T47D (cell line): ENCODE data around the gene MPIG6B.

ENCODE experiments used
- DNase-seq, 2 experiments: peaks; one replicate each; pipeline versions ENCODE4 v3.0.0 to v3.0.0-alpha.2; 2011 to 2012; ENCODE audit warnings: low read depth in 1 of 2, low spot score in 1 of 2
- JUND ChIP-seq: IDR thresholded peaks from 2 replicates; pipeline ENCODE4 v1.6.1; 2012; ENCODE audit warnings: low read depth
- in situ Hi-C: cut with HindIII; loops from 2 replicates; pipeline ENCODE4 v1.10.0; 2016; ENCODE audit warnings: low sequenced_read_pairs, low pct_unique_long_range_greater_than_20kb

Gene MPIG6B

DNA sequence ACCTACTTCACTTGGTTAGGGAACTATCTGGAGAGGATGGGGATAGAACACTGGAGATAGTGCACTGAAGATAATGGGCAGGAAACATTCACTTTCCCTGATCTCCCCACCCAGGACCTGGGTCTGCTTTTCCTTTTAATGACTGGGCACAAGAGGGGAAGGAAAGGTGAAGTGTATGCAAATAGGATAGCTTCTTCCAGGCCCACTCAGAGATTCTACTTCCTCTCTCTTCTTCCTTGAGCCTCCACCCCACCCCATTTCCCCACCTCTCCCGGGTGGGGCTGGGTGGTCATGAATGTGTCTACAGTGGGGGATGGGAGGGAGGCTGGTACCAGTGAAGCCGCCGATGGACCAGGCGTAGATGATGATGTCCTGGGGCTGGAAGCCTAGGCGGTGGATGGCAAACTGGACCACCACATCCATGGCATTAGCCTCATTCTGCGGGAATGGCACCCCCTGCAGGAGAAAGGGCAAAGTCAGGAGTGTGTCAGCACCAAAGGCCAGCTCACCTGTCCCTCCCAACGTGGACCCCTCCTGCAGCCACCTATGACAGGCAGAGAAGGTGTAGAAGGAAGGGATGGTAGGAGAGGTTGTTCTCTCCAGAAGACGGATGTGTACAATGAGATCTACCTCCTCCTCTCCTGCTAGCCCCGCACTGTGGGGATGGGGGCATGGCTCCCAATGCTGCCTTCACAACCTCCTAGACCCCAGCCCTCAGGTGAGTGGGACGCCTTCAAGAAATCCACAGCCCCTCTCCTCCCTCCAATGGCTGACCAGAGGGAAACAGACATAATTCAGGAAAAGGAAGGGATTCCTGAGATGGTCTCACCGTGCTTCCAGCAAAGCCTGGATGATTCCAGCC lies 33.7 kb upstream of the MPIG6B start:
- DNase-seq = no peak
- no peak for TF ChIP-seq JUND
- in situ Hi-C loops = no loop called here

DNA sequence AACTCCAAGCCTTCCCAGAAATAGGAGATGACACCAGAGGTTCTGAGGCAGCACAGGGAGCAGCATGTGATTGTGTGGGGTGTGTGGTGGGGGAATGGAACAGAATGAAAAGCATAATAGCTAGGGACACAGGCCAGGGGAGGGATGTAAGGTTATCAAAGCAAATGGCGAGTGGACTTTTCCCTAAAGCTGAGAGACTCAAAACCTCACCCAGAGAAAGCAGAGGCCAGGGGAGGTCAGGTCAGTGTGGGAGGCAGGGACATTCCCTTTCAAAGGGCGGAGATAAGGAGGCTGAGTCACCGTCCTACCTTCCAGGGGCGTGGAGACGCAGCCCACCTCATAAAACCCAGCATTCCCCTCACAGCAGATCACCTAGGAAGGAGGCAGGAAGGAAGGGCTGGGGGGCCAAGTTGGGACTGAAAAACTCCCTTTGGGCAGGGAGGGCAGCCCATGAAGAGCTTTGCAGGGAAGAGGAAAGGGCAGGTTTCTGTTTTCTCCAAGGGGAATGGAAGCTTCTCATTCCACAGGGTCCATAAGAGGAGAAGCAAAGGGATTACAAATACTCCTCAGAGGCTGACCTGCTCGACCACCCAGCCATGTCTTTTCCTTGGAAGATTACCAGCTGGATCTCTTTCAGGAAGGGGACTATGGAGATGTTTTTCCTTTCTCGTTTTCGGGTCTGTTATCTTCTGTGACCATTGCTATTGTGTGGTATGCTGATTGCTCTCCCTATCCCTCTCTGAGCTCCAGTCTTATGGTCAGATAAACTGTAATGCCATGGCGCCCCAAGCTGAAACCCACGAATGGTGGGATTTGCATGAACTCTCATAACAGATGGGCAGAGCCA lies 32.7 kb upstream of the MPIG6B start:
- no peak for TF ChIP-seq JUND
- no peak for DNase-seq
- in situ Hi-C loops = no loop called here

DNA sequence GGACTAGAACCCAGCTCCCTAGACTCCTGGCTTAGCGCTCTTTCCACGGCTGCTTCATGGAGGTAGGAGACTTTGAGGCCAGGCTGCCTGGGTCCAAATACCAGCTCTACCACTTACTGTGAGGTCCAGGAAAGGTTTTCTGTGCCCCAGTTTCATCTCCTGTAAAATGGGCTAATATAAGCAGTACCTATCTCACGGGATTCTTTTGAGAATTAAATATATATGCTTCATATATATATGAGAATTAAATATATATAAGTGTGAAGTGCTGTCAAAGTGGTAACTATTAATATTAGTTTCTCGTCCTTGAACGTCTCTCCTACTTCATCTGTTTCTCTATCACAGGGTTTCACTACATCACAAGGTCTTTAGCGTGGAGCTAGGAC lies 32.1 kb upstream of the MPIG6B start:
- in situ Hi-C loops = no loop called here
- no peak for TF ChIP-seq JUND

DNA sequence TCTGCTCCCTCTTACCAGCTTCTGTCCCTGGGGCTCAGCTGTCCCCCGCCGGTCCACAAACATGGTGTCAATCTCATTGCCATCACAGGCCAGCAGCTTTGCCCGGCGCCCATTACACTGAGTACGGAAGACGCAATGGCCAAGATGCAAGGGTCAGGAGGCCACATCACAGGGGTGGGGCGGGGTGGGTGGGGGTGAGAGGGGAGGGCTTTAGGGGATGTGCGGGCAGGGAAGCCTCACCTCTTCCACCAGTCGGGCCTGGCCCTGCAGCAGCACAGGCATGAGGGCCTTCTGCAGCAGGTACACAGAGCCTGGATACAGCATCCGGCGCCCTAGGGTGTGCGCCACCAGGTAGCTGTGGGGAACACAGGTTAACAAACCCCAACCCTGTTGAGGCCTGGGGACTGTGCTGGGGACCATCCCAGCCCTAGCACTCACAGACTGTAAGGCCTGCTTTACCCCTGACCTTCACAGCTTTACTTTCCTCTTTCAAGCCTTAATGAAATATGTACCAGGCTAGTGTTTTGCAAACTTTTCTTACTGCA lies 31.5 kb upstream of the MPIG6B start:
- no peak for DNase-seq
- in situ Hi-C loops = no loop called here
- TF ChIP-seq JUND = no peak

More for the DNA sequence above, 32.1 kb upstream of the MPIG6B start:
- no peak for DNase-seq

DNA sequence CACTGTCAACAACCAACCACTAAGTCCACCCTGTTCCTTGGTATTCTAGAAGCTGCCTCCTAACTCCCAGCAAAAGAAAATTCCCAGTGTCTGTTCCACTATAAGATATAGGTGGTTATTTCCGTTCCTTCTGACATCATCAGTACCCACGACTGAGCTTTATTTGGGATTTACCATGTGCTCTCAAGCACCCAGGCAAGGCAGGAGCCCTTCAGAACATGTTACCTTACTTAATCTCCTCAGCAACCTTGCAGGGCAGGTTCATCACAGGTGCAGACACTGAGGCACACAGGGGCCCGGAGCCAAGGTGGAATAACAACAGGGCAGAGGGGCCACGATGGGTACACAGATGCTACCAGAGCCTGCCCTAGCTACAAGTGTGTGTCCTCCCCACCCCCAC lies 30.8 kb upstream of the MPIG6B start:
- in situ Hi-C loops = no loop called here
- no peak for TF ChIP-seq JUND
- no peak for DNase-seq

DNA sequence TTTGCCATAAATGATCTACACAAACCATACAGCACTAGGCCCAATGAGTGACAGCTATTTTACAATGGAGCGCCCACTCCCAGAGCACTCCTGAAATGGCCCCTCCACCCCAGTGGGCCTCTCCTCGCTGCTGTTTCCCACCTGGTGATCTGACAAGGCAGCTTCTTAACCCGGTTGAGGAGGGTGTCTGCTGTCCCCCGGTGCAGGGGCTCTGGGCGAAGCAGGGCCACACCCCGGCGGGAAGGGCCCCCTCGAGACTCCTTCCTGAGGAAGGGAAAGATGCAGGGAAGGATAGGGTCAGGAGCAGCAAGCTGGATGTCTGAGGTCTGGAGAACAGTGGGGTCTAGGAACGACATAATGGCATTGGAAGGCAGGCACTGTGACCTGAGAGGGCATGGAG lies 30.3 kb upstream of the MPIG6B start:
- in situ Hi-C loops = no loop called here
- DNase-seq = no peak
- no peak for TF ChIP-seq JUND

DNA sequence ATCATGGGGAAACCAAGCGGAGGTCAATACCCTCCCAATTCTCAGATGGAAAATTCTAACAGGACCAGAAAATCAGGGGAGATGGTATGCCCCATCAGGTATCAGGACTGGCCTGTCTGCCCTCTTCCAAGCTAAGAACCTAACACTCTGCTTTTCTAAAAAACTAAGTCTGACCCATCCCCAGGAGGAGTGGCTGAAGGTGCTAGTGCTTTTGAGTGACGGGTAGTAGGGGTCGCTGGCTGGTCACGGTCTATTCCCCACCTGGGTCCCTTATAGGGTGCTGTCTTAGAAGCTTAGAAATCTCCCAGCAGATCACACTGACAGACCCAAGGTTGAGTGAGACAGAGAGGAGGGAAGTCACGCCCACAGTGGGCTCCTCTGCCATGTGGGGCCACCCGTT lies 29.6 kb upstream of the MPIG6B start:
- DNase-seq = no peak
- in situ Hi-C loops = no loop called here
- no peak for TF ChIP-seq JUND

DNA sequence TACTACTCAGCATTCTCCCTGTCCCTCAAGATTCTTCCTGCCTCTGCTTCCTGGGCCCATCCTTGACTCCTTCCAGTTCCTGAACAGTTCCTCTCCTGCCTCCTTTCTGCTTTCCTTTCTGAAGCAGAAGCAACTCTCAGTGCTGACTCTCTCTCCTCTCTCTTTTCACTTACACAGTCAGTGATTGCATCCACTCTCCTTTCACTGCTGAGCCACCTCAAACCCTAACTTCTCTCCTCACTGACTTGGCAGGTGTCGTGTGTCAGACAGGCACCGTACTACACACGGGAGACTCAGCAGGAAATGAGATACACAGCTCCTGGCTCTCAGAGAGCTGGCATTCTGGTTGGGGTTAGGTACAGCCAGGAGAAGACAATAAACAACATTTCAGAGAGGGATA lies 25.6 kb upstream of the MPIG6B start:
- in situ Hi-C loops = no loop called here
- no peak for DNase-seq
- TF ChIP-seq JUND = no peak

DNA sequence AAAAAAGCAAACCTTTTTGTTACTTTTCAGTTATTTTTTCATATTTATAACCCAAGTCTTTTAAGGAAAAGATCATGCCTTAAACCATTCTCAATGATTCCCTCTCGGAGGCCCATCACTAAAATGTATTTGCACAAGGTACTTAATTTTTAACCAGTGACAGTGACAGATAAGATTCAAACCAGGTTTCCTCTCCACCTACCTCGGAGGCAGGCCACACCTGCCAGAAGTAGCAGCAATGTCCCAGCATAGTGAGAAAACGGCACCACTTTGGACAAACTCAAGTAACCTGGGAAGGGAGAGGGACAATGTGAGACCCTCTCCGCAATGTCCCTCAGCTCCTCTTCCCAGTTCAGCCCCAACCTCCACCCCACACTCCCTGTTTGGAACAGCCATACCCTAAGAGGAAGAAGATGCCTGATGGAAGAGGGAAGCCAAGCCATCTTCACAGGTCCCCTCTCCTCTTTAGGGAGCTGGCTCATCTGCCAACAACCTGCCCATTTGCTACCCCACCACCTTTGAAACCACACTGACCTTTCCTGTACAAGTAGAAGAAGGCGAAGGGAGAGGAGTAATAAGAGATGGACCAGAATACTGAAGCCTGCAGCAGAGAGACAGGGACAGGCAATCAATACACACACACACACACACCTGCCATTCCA lies 22.3 kb upstream of the MPIG6B start:
- TF ChIP-seq JUND = no peak
- no peak for DNase-seq
- in situ Hi-C loops = no loop called here

DNA sequence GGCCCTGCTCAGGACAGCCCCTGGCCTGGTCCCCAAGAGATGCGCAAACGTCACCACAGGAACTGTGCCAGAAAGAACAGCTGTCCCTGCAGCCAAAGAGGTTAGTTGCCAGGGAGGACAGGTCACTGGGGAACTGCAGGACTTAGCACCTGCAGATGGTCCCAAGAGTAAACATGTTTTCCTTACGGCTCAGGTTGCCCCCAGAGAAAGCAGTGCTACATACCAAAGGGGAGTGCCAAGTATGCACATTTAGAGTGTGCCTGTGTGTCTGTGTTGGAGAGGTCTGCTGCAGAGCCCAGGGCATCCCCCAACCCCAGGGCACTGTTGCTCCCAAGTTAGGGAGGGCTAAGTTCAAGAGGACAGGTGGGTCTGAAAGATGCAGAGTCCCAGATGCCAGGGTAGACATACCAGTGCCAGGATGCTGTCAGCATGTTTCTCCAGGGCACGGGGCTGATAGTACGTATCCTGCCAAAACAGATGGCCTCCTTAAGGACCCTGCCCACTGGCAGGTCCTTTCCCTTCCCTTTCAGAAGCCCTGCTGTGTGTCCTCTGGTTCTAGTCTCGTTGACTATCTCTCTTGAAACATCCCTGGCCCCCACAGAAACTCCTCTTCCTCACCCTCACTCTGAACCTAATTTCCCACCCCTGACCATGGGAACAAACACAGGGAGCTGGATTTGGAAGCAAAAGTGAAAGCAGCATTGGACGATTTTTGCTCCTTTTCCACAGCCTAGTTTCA lies 21.3 kb upstream of the MPIG6B start:
- no peak for TF ChIP-seq JUND
- in situ Hi-C loops = no loop called here
- no peak for DNase-seq

DNA sequence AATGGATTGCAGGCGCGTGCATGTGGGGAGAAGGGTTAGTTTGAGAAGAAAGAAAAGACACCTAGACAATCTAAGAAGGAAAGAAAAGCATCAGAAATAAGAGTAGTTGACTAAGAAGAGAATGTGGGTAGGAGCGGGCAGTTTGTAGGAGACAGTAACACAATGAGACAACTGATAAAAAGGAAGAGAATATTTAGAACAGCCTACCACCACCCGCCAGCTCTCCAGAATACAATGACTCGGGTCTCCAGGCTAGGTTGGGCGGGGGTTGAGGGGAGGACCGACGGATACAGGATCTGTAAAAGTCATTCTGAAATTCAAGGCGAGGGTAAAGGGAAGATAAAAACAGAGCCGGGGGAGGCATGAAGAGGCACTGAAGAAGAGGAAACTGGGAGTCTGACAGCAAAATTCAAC lies 20.8 kb upstream of the MPIG6B start:
- DNase-seq = peak in 1 of 2 experiments; percentile 18
- in situ Hi-C loops = no loop called here
- TF ChIP-seq JUND = no peak

DNA sequence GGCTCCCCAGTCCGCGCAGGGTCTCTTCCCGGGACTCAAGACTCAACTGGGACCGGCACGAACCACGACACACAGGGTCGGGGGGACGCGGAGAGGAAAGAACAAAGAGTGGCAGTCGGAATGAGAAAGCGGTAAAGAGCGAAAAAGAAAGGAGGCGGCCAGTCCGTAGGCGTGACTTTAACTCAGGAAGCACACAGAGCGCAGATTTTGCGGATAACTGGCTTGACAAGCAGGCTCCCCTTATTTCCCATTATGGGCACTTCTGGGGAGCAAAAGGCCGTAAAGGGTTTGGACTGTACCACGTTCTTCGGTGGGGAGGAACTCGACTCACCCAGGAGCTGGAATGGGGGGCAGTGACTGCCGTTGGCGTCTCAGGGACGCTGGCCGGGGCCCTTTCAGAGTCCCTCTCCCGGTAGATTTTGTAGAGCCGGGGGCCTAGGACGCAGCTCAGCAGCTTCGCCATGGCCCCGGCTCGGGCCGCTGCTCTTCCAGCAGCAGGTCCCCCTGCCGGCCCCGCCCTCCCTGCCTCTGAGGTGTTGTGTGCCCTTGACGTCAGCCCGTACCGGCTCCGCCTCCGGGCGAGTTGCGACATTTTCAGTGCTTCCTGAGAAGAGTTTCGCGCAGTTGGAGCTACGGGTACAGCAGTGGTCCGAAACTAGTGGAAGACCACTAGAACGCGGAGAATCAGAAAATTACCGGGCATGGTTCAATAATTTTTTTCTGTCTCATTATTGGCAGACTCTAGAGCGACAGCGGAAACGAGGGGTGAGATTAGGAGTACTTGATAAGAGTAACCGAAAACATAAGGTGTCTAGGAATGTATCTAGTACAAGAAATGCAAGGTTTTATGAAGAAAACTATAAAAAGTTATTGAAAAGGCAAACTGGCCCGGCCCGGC lies 20.1 kb upstream of the MPIG6B start, which contains the start of gene ABHD16A:
TSS of gene ABHD16A (minus strand) at position 506 of the 898 bp plus-strand sequence. CDS start at position 463, 43 bp downstream.
- no peak for TF ChIP-seq JUND
- in situ Hi-C loops = no loop called here
- DNase-seq = peak; percentile 92 to 98
